HG03103 (cell line): Measurements from ENCODE around the gene ITGA2B.
"Not testable (repeated sequence)": the region's sequence is repeated elsewhere in the genome, so short reads cannot be mapped to it uniquely, and the experiment has no call there.

Source experiments
- ATAC-seq: cut with Tn5 transposase; IDR thresholded peaks from one replicate; pipeline ENCODE4 v1.9.1; 2021; ENCODE audit warnings: low read depth; ENCODE audit not compliant: unreplicated experiment

ITGA2B gene

DNA sequence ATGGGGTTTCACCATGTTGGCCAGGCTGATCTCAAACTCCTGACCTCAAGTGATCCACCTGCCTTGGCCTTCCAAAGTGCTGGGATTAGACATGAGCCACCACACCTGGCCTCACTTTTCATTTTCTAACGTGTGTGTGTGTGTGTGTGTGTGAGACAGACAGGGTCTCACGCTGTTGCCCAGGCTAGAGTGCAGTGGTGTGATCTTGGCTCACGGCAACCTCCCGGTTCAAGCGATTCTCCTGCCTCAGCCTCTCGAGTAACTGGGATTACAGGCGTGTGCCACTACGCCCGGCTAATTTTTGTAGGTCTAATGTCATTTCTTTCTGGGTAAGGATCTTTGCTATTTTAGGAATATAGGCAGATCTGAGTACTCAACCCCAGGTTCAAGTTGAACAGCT, 4.7 kb upstream of the ITGA2B start:
- not testable (repeated sequence) for ATAC-seq

DNA sequence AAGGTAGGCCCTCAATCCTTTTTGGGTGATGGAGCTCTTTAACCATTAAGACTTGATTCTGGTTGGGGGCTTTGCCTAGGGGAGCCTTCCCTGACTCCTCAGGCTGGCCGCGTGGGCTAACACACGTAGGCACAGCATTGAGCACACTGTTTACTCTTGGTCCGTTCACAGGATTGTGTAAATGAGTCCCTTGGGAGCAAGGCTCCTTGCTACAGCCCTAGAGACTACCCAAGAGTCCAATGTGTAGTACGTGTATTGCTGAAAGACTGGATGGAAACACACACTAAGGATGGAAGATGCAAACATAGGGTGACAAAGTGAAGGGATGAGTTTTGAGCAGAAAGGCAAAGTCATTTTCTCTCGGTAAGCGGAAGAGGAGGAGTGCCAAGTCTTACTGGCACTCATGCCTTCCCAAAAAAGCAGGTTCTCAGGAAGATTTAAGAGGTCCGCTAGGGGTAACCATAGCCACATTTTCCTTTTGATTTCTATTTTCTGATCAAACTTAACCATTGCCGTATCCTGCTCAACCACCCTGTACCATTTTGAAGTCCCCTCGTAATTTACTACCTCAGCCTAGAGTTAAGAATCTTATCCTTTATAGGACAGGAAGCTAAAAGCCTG, 911 bp upstream of the ITGA2B start:
- ATAC-seq, result no peak

DNA sequence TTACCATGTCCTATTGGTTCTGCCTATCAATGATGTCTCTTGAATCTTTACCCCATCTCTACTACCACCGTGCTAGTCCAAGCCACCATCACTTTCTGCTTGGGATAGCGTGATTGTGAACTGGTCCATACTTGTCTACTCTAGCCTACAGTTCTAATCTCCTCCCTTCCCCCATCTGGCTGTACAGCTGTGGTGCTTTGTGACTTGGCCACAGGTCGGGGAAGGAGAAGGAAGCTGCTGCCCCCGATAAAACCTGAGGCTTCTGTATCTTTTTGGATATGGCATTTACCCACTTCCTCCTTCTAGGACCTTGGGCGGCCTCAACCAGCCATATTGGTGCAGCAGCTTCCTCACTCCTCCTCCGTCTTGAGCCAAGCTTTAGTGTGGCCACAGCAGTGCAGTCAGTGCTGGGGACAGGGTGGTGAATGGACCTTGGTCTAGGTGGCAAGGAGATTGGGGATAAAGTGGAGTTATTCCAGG, 314 bp upstream of the ITGA2B start:
- ATAC-seq, result no peak

- ATAC-seq, result no peak
These were observed 1.6 kb downstream of the ITGA2B start for GRCh38 chr17:44387804-44388203.

GRCh38 chr17:44386182-44386525, 3.3 kb downstream of the ITGA2B start:
- ATAC-seq, result no peak

DNA sequence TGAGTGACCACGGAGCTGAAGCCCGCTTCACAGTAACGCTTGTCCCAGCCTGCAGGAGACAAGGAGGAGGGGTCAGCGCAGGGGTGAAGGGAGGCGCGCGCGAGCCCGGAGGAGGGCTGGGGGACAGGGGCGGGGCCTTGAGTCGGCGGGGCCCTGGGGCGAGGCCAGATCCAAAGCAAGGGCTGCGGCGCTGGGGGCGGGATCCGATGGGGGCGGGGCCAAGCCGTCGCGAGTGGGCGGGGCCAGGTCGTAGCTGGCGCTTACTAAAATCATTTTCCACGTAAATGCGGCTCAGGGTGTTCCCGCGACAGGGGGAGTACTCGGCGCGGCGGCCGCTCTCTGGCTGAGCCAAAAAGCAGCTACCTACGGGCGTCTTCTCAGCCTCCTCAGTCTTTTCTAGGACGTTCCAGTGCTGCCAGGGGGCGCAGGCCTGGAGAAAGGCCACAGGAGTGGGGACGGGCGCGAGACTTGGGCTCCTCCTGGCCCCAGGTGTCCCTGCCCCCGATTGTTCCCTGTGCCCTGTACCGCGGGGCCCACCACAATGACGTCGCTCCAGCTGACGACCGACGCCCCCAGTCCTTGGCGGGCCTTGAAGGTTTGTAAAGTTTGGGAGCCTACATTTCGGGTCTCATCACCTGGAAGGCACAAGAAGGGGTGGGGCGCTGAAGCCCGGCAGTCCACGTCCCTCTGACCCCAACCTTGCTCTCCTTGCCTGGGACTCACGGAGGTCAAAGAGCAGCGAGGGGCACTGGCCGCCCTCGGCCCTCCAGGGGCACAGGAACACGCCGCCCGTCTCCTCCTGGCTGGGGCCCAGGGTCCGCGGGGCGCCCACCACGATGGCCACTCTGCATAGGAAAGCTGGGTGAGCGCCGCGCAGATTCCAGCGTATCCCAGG, 3.9 kb downstream of the ITGA2B start:
- ATAC-seq, result peak; percentile 49

GRCh38 chr17:44384823-44385286, 4.6 kb downstream of the ITGA2B start:
- ATAC-seq, result no peak

DNA sequence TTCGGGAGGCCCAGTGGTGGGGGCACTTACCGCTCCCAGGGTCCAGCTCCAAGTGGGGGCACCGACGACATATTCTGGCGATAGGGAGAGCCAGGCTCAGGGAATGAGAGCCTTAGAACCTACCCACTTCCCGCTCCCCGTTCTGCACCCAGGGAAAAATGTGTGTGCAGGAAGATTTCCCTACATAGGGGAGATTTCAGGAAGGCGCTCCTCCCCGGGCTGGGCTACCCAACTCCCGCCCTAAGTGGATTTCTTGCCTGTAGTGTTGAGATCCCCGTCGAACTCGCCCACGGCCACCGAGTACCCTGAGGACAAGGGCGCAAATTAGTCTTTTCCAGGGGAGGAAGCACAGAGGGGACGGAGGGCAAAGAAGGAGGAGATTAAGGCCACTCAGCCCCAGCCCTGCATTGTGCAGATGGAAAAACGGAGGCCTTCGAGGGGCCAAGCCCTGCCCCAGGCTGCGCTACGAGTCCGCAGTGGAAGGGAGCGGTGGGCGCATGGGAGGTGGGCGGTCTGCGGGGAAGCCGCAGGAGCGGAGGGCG, 5.1 kb downstream of the ITGA2B start:
- ATAC-seq, result no peak

DNA sequence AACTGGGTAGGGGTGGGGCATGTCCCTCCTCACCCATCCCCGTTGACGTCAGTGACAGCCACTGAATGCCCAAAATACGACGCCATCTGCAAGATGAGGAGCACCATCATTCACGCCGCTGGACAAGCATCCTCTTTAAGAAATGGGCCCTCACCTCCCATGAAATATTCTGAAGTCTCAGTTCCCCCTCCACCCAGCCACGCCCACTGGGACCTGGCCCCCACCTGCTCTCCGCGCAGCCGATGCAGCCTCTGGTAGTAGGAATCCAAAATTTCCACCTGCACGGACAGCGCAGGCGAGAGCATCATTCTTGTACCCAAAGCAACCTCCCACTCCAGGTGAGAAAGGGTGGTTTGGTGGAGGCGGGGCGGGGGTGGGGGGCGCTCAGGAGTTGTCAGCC, 5.6 kb downstream of the ITGA2B start:
- no peak for ATAC-seq

DNA sequence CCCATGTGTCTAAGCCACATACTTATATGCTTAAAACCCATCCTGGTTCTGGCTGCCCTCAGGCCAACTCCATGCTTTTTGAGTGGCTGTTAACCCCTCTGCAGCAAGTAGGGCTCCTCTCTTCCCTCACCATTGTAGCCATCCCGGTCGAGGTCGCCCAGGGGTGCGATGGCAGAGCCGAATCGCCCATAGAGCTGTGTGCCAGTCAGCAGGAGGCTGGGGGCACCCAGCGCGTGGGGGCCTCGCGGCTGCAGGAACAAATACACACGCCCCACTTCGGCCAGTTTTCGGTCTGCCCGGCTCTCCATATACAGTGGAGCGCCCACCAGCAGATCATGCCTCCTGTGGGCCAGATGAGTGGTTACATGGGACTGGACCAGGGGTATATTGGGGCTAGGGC, 6.1 kb downstream of the ITGA2B start:
- no peak for ATAC-seq

DNA sequence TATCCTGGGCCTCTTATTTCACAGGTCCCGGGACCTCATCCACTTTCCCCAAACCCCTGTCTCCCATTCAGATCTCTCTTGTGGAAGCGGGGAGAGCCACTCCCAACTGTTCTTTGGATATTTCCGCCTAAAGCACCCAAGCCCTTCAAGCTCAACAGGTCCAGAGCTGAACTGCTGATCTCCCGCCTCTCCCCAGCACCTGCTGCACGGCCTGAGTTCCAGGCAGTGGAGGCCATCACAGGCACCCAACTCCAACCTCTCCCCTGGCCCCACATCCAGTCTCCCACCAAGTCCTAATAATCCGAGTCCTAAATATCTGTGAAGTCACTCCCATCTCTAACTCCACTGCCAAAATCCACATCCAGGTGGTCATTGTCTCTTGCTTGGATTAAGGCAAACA, 6.5 kb downstream of the ITGA2B start:
- ATAC-seq, result no peak

DNA sequence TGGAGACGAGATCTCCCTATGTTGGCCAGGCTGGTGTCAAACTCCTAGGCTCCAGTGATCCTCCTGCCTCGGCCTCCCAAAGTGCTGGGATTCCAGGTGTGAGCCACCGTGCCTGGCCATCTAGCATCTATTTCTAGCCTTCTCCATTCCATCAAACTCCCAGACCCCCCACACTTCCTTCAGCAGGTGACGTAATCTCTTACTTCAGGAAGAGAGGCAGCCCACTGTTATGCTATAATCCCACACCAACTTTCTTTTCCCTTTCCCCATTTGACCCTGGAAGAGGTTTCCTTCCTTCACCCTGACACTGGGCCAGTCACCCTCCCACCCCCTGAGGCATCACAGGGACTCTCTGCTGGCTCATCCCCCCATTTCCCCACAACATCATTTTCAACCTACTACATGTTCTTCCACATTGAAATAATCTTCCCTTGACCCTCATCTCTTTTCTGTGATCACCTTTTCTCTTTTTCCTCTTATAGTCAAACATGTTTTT, 7.6 kb downstream of the ITGA2B start:
- no peak for ATAC-seq

DNA sequence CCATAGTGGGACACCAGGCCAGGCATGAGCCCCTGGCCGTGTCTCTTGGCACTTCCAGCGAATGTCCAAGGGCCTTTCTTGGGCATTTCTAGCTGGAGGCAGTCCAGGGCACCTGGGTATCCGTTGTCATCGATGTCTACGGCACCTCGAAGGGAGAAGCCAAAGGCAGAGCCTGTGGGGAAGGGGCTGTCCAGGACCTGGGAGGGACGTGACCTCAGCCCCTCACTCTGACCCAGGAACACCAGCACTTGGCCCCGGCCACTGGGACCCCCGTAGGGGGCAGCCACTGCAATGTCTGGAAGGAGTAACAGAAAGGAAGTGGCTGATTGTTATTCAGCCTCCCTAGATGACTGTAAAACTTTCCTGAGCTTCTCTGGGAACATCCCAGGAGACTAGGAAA, 8.7 kb downstream of the ITGA2B start:
- no peak for ATAC-seq

DNA sequence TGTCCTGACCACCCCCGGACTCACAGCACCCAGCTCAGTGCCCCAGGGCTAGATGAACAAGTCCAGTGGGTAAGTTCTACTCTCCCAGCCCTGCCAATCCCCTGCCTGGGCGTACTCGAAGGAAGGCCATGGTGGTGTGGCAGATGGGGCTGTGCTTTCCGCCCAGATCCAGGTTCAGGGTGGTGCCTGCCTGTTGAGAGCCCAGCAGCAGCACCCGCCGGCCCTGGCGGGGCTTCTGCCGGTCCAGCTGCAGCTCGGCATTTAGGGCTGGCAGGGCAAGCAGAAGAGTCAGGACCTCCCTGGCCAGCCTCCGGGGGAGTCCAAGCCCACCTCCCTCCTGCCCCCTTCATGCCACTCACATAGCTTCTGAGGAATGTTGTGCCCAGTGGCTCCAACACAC, 9.6 kb downstream of the ITGA2B start:
- ATAC-seq, result no peak

GRCh38 chr17:44378171-44378705, 11.2 kb downstream of the ITGA2B start:
- ATAC-seq, result no peak

- no peak for ATAC-seq
These were observed 12.7 kb downstream of the ITGA2B start for GRCh38 chr17:44376779-44377178.

DNA sequence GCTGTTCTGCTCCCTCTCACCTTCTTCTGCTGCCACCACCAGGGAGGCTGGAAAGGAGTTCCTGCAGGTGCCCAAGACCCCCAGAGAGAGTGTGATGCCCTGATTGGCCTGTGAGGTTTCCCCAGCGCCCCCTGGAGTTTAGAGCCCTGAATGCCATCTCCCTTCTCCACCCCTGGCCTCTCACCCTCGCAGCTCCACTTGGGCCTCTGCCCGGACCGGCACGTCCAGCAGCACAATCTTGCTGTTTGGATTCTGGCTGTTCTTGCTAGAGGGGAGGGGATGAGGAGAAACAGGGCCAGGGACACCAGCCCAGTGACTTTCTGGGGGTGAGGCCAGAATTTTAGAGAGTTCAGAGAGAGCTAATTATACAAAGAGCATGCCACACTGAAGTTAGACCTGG, 13.3 kb downstream of the ITGA2B start:
- ATAC-seq, result no peak

- no peak for ATAC-seq
These were observed 14.0 kb downstream of the ITGA2B start for GRCh38 chr17:44375196-44376017.

- ATAC-seq, result no peak
These were observed 14.9 kb downstream of the ITGA2B start for GRCh38 chr17:44374306-44375195.
